GM23338 (cell line): ENCODE data around the gene UBXN10. TPM values are rescaled to one million over a fixed set of nuclear protein-coding genes. Genes with fewer than 3 reads are reported as not detected.

ENCODE experiments used
- ATAC-seq: fragments of 200-7000 bp; cut with Tn5 transposase; 3 replicates; pipeline ENCODE4 v1.9.1; 2020
- DNase-seq: peaks from one replicate; pipeline ENCODE4 v3.0.0-alpha.2; 2015; ENCODE audit warnings: low spot score
- H2AFZ ChIP-seq: fragments of 200-600 bp; sonication (generic); 2 replicates; pipeline ENCODE4 v1.8.0; 2016; ENCODE audit warnings: antibody characterized with exemption, mild to moderate bottlenecking, moderate library complexity
- H3F3A ChIP-seq: fragments of 200-600 bp; sonication (generic); replicated peaks from 2 replicates; pipeline ENCODE4 v1.8.0; 2017; ENCODE audit warnings: antibody characterized with exemption, mixed run types, low read depth
- H3K27ac ChIP-seq: fragments of 200-600 bp; sonication (generic); 2 replicates; pipeline ENCODE4 v1.6.1; 2016; ENCODE audit warnings: low read depth
- H3K27me3 ChIP-seq: fragments of 200-600 bp; sonication (generic); 2 replicates; pipeline ENCODE4 v1.8.0; 2016; ENCODE audit warnings: mild to moderate bottlenecking, mixed run types, moderate library complexity; ENCODE audit not compliant: insufficient read depth
- H3K36me3 ChIP-seq: fragments of 200-600 bp; sonication (generic); 2 replicates; pipeline ENCODE4 v1.8.0; 2016; ENCODE audit warnings: mild to moderate bottlenecking; ENCODE audit not compliant: insufficient read depth
- H3K4me1 ChIP-seq: fragments of 200-600 bp; sonication (generic); 2 replicates; pipeline ENCODE4 v1.8.0; 2016; ENCODE audit warnings: mild to moderate bottlenecking, moderate library complexity; ENCODE audit not compliant: insufficient read depth
- H3K4me2 ChIP-seq: fragments of 200-600 bp; sonication (generic); 2 replicates; pipeline ENCODE4 v1.7.1; 2017; ENCODE audit warnings: mixed run types
- H3K4me3 ChIP-seq: fragments of 200-600 bp; sonication (generic); 2 replicates; pipeline ENCODE4 v1.6.1; 2016; ENCODE audit warnings: mixed run types
- H3K79me2 ChIP-seq: fragments of 200-600 bp; sonication (generic); replicated peaks from 2 replicates; pipeline ENCODE4 v1.8.0; 2017; ENCODE audit warnings: mild to moderate bottlenecking; ENCODE audit not compliant: insufficient read depth
- H3K9me2 ChIP-seq: fragments of 200-600 bp; sonication (generic); 2 replicates; pipeline ENCODE4 v1.8.0; 2017; ENCODE audit not compliant: insufficient read depth
- H4K20me1 ChIP-seq: fragments of 200-600 bp; sonication (generic); replicated peaks from 2 replicates; pipeline ENCODE4 v1.8.0; 2017; ENCODE audit warnings: mild to moderate bottlenecking; ENCODE audit not compliant: insufficient read depth
- H3K27ac Mint-ChIP-seq: 2 replicates; pipeline ENCODE4 v1.8.0; 2020; ENCODE audit warnings: inconsistent platforms, mild to moderate bottlenecking, moderate library complexity, mixed read lengths
- H3K27me3 Mint-ChIP-seq: 3 replicates; pipeline ENCODE4 v1.8.0; 2022; ENCODE audit warnings: low read depth, mild to moderate bottlenecking, moderate library complexity, mixed read lengths, inconsistent platforms; ENCODE audit not compliant: insufficient read depth, poor library complexity
- H3K36me3 Mint-ChIP-seq: 3 replicates; pipeline ENCODE4 v1.8.0; 2021; ENCODE audit warnings: low read depth, mild to moderate bottlenecking, inconsistent platforms, moderate library complexity, mixed read lengths
- H3K4me1 Mint-ChIP-seq: 3 replicates; pipeline ENCODE4 v1.8.0; 2020; ENCODE audit warnings: mild to moderate bottlenecking, inconsistent platforms, mixed read lengths
- H3K4me3 Mint-ChIP-seq: 3 replicates; pipeline ENCODE4 v1.8.0; 2021; ENCODE audit warnings: moderate library complexity, mild to moderate bottlenecking, inconsistent platforms, mixed read lengths
- H3K9me3 Mint-ChIP-seq: 3 replicates; pipeline ENCODE4 v1.8.0; 2020; ENCODE audit warnings: moderate library complexity, mild to moderate bottlenecking, inconsistent platforms, mixed read lengths
- CREB1 ChIP-seq: fragments of 250-450 bp; sonication (Bioruptor Pico); IDR thresholded peaks from 2 replicates; pipeline ENCODE4 v1.5.0; 2020; ENCODE audit warnings: low read depth, mild to moderate bottlenecking, moderate library complexity
- CTCF ChIP-seq, 2 experiments: fragments of 200-600 bp in 1 of 2; sonication (generic) in 1 of 2; conservative IDR thresholded peaks; 2 replicates each; pipeline versions ENCODE4 v1.5.1 to v1.6.1; 2016 to 2017; ENCODE audit warnings: antibody characterized with exemption in 2 of 2, low read depth in 2 of 2, mild to moderate bottlenecking in 2 of 2, moderate library complexity in 1 of 2
- EZH2phosphoT487 ChIP-seq: fragments of 200-600 bp; sonication (generic); IDR thresholded peaks from one replicate; pipeline ENCODE4 v1.8.1; 2018; ENCODE audit warnings: antibody characterized with exemption; ENCODE audit not compliant: unreplicated experiment
- JUNB ChIP-seq: IDR thresholded peaks from one replicate; pipeline ENCODE4 v1.6.1; 2016; ENCODE audit warnings: antibody characterized with exemption; ENCODE audit not compliant: unreplicated experiment
- POLR2AphosphoS5 ChIP-seq: IDR thresholded peaks from 2 replicates; pipeline ENCODE4 v1.6.1; 2016; ENCODE audit warnings: antibody characterized with exemption, low read depth
- REST ChIP-seq: IDR thresholded peaks from one replicate; pipeline ENCODE4 v1.6.1; 2018; ENCODE audit warnings: antibody characterized with exemption; ENCODE audit not compliant: unreplicated experiment
- STAT1 ChIP-seq: IDR thresholded peaks from one replicate; pipeline ENCODE4 v1.6.1; 2016; ENCODE audit warnings: antibody characterized with exemption; ENCODE audit not compliant: unreplicated experiment
- ZNF114 ChIP-seq: fragments of 250-450 bp; sonication (Bioruptor Pico); IDR thresholded peaks from 2 replicates; pipeline ENCODE4 v1.5.0; 2020; ENCODE audit warnings: mild to moderate bottlenecking, moderate library complexity
- ZNF331 ChIP-seq: fragments of 250-450 bp; sonication (Bioruptor Pico); IDR thresholded peaks from 2 replicates; pipeline ENCODE4 v1.5.0; 2020; ENCODE audit warnings: low read depth, mild to moderate bottlenecking, moderate library complexity
- polyA plus RNA-seq: library from polyadenylated mRNA; unstranded; fragments of >200 nt; fragmentation: Nextera tagmentation; extraction: Ambion mirVana; gene quantifications from 2 replicates; pipeline ENCODE4 v1.2.1, GENCODE V29; 2016
- total RNA-seq: library from RNA; depleted of rRNA; stranded (reverse); fragments of >200 nt; shearing (Covaris generic); gene quantifications from 2 replicates; pipeline ENCODE4 v1.2.3, GENCODE V29; 2014
- TF ChIP-seq, protein P1 (sequence below): IDR thresholded peaks from 2 replicates; pipeline ENCODE4 v1.6.1; 2016; ENCODE audit warnings: antibody characterized with exemption

The UBXN10 gene
- total and polyA plus RNA-seq, 2 experiments from 2014 or later, result 0.27 to 0.69 TPM

DNA sequence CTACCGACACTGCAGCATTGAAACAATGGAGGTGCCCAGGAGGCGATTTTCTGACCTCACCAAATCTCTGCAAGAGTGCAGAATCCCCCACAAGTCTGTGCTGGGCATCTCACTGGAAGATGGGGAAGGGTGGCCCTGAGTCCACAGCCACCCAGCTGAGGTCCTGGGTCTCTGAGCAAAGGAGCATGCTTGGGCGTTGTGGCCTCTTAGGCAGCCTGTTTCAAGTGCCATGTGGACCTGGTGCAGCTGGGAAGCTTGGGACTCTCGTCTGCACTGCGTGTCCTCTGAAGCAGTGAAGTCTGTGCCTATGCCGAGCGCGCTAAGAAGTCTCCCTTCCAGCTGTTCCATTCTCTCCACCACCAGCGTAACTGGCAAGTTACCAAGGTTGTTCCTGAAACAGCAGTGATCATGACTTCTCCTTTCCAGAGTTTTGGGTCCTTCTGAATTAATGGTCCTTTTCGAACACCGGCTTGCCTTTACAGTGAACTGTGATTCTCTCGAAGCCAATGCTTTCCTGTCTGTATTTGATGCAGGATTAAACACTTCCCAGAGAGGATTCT, 5.5 kb downstream of the UBXN10 start (continued):
- TF ChIP-seq REST, result no peak

DNA sequence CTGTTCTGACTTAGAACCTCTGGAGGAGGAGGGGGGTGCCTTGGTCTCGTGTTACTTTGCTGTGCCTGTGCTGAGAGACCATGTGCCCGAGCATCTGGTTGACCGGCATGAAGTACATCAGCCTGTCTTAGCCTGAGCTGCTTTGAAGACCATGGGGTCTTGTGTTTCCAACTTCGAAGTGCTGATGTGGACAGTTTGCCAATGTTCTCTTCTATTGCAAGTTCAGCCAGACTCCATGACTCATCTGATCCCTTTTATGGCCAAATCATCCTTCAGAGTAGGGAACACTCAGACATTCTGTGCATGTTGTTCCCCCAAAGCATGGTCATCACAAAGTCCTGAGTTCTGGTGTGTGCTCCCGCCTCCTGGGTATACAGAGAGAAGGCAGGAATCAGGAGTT, 6.5 kb downstream of the UBXN10 start:
- H3K9me2 ChIP-seq, result 0 out of 2 replicates have a peak, but pooled peaks cover 4% of the 10 kb centered on the region
- Mint-ChIP-seq H3K27me3 (peaks cover 6% of the 10 kb centered on the region), H3K9me3 (0 out of 3 replicates have a peak, but pooled peaks cover 3% of the 10 kb centered on the region), H3K4me3 (no peak overlapping the region), H3K27ac (no peak overlapping the region), H3K4me1 (peaks cover 22% of the 10 kb centered on the region), H3K36me3 (no peaks in the 10 kb centered on the region)
- H3K4me1 ChIP-seq, result peaks cover 10% of the 10 kb centered on the region
- no peak overlapping the region for H3K27ac ChIP-seq
- H3K79me2 ChIP-seq, result no peaks in the 10 kb centered on the region
- no peak for TF ChIP-seq EZH2phosphoT487
- no peak for TF ChIP-seq ZNF114 (CRISPR knock-in tag)
- no peak for TF ChIP-seq CREB1 (CRISPR knock-in tag)
- TF ChIP-seq JUNB, result no peak
- TF ChIP-seq CTCF (conservative IDR thresholded peaks at IDR 0.05; ENCODE audit: low read depth in 2 of 2), result no peak
- no peak for TF ChIP-seq STAT1
- TF ChIP-seq POLR2AphosphoS5, result no peak
- TF ChIP-seq, protein P1, sequence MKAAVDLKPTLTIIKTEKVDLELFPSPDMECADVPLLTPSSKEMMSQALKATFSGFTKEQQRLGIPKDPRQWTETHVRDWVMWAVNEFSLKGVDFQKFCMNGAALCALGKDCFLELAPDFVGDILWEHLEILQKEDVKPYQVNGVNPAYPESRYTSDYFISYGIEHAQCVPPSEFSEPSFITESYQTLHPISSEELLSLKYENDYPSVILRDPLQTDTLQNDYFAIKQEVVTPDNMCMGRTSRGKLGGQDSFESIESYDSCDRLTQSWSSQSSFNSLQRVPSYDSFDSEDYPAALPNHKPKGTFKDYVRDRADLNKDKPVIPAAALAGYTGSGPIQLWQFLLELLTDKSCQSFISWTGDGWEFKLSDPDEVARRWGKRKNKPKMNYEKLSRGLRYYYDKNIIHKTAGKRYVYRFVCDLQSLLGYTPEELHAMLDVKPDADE, result no peak
- TF ChIP-seq ZNF331 (CRISPR knock-in tag), result no peak
- no peak overlapping the region for H2AFZ ChIP-seq
- no peaks in the 10 kb centered on the region for H3K27me3 ChIP-seq
- no peak overlapping the region for H3K4me2 ChIP-seq
- H3K36me3 ChIP-seq, result no peaks in the 10 kb centered on the region
- no peak overlapping the region for H3K4me3 ChIP-seq
- H3F3A ChIP-seq, result no peaks in the 10 kb centered on the region
- H4K20me1 ChIP-seq, result no peaks in the 10 kb centered on the region
- no peak for DNase-seq
- no peak for ATAC-seq
